Ectodermal cell (in vitro differentiated cells): ENCODE data around the gene TBCCD1.

Source experiments
- H3K27ac ChIP-seq: 2 replicates; pipeline ENCODE4 v1.7.0; 2013; ENCODE audit warnings: mild to moderate bottlenecking, low read depth, low read length; ENCODE audit not compliant: insufficient read depth, poor library complexity, severe bottlenecking
- H3K27me3 ChIP-seq: 2 replicates; pipeline ENCODE4 v1.7.0; 2013; ENCODE audit warnings: mild to moderate bottlenecking, low read length; ENCODE audit not compliant: insufficient read depth, control insufficient read depth, poor library complexity, severe bottlenecking
- H3K36me3 ChIP-seq: one replicate; pipeline ENCODE4 v1.7.0; 2013; ENCODE audit warnings: low read length; ENCODE audit not compliant: control insufficient read depth, insufficient read depth
- H3K4me1 ChIP-seq: one replicate; pipeline ENCODE4 v1.7.0; 2013; ENCODE audit warnings: low read length; ENCODE audit not compliant: control insufficient read depth, insufficient read depth
- H3K4me3 ChIP-seq: 2 replicates; pipeline ENCODE4 v1.7.0; 2013; ENCODE audit warnings: low read depth, low read length, control low read depth; ENCODE audit not compliant: insufficient read depth
- H3K9me3 ChIP-seq: 2 replicates; pipeline ENCODE4 v1.7.0; 2013; ENCODE audit warnings: mild to moderate bottlenecking, low read length, moderate library complexity; ENCODE audit not compliant: control insufficient read depth
- WGBS, 2 experiments: methylation state at CpG; one replicate each; pipeline ENCODE4 v1.1.7; 2013; ENCODE audit warnings: missing lambda C conversion rate in 2 of 2; 5-methylcytosine and 5-hydroxymethylcytosine counted together

The TBCCD1 gene

GRCh38 chr3:186497608-186498007, 69.5 kb downstream of the TBCCD1 start:
- Histone ChIP-seq H3K27ac (no peak overlapping the region), H3K36me3 (no peaks in the 10 kb centered on the region), H3K4me3 (no peak overlapping the region), H3K27me3 (no peaks in the 10 kb centered on the region), H3K4me1 (peaks cover 25% of the 10 kb centered on the region), H3K9me3 (no peaks in the 10 kb centered on the region)
- 95 to 96% methylated on average over 4 of the region's 4 CpGs for WGBS, 2 experiments

GRCh38 chr3:186496635-186497034, 70.5 kb downstream of the TBCCD1 start:
- Histone ChIP-seq H3K4me1 (peaks cover 23% of the 10 kb centered on the region), H3K9me3 (no peaks in the 10 kb centered on the region), H3K4me3 (no peak overlapping the region), H3K27ac (no peak overlapping the region), H3K27me3 (no peaks in the 10 kb centered on the region), H3K36me3 (no peaks in the 10 kb centered on the region)
